GM12873 (cell line): ENCODE data around the gene RAB32.

Experiments
- CTCF ChIP-seq: IDR thresholded peaks from 2 replicates; pipeline ENCODE4 v1.5.1; 2012; ENCODE audit warnings: low read depth, mild to moderate bottlenecking, moderate library complexity, low read length, control low read depth; ENCODE audit not compliant: insufficient read depth; ENCODE audit errors: missing control alignments

RAB32 gene

GRCh38 chr6:146543940-146544615 is 445 bp downstream of the RAB32 start:
- TF ChIP-seq CTCF, result no peak

GRCh38 chr6:146544616-146545182 is 1.1 kb downstream of the RAB32 start:
- no peak for TF ChIP-seq CTCF

- no peak for TF ChIP-seq CTCF
Measured at GRCh38 chr6:146545581-146545980, 1.9 kb downstream of the RAB32 start.

GRCh38 chr6:146546443-146547043 is 2.9 kb downstream of the RAB32 start:
- no peak for TF ChIP-seq CTCF

DNA sequence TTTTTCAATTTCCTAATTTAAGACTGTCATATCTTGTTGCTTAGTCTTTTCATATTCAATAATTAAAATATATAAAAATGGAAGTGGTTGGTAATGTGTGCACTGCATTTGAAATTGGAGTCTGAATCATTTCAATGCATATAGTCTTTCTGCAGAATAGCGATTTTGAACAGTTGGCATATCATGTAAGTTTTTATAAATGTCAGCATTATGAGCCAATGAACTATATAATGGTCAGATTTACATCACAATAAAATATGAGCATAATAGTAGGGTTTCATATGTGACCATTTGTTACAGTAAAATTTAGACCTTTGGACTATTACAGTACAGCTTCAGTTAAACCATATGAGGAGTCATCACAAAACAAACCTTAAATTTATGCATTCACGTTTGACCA is 4.3 kb downstream of the RAB32 start:
- no peak for TF ChIP-seq CTCF

DNA sequence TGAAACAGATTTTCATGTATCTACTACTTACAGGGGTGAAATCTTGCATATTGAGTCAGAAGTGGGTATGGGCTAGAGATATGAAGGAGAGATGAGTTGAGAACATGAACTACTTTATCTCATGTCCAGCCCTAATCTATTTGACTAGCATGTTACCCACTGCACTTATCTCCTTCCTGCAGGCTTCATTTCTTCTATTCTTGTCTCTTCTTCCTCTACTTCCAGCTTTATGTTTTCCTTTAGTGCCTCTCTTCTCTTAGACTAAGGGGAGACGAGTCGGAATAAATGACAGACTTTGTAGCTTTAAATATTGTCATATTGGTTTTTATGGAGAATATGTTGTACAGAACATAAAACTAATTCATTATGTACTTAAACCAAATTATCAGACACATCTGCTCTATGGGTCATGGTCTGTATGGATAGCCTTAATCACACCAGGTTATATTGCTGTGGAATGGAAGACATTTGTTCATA is 5.3 kb downstream of the RAB32 start:
- TF ChIP-seq CTCF, result no peak

GRCh38 chr6:146550911-146551310 is 7.3 kb downstream of the RAB32 start:
- no peak for TF ChIP-seq CTCF
